HL-60 (cell line): ENCODE data around the gene VWA5A.

Experiments used
- DNase-seq, 2 experiments: peaks; one replicate each; pipeline ENCODE4 v3.0.0-alpha.2; 2010 to 2020; ENCODE audit warnings: low read depth in 1 of 2, low spot score in 1 of 2
- H3K27ac ChIP-seq: fragments of 250-450 bp; sonication (Bioruptor Pico); replicated peaks from 2 replicates; pipeline ENCODE4 v1.5.1; 2020; ENCODE audit warnings: mild to moderate bottlenecking, moderate library complexity
- H3K27me3 ChIP-seq: fragments of 250-450 bp; sonication (Bioruptor Pico); 2 replicates; pipeline ENCODE4 v1.5.1; 2021; ENCODE audit warnings: mild to moderate bottlenecking, moderate library complexity; ENCODE audit not compliant: insufficient read depth, poor library complexity, severe bottlenecking
- H3K4me3 ChIP-seq: replicated peaks from 2 replicates; pipeline ENCODE4 v1.5.1; 2011; ENCODE audit warnings: mild to moderate bottlenecking, control low read depth, low read length; ENCODE audit not compliant: insufficient read depth
- CTCF ChIP-seq: IDR thresholded peaks from one replicate; pipeline ENCODE4 v1.5.1; 2011; ENCODE audit warnings: low read length, control low read depth, inconsistent platforms; ENCODE audit not compliant: insufficient read depth
- GABPA ChIP-seq: IDR thresholded peaks from 2 replicates; pipeline ENCODE4 v1.6.1; 2012; ENCODE audit warnings: low read depth
- POLR2AphosphoS5 ChIP-seq: IDR thresholded peaks from 2 replicates; pipeline ENCODE4 v1.6.1; 2012; ENCODE audit warnings: low read depth
- SPI1 ChIP-seq: IDR thresholded peaks from 2 replicates; pipeline ENCODE4 v1.6.1; 2012; ENCODE audit warnings: low read depth, mild to moderate bottlenecking, borderline replicate concordance
- TF ChIP-seq, protein P1 (sequence below): IDR thresholded peaks from 2 replicates; pipeline ENCODE4 v1.6.1; 2012; ENCODE audit warnings: low read depth; ENCODE audit not compliant: insufficient replicate concordance

The VWA5A gene

GRCh38 chr11:124074554-124074953 is 40.7 kb upstream of the VWA5A start:
- H3K27me3 ChIP-seq, result no peaks in the 10 kb centered on the region
- H3K27ac ChIP-seq, result no peak overlapping the region
- H3K4me3 ChIP-seq, result no peak overlapping the region
- DNase-seq, result no peak
- no peak for TF ChIP-seq POLR2AphosphoS5
- no peak for TF ChIP-seq GABPA
- TF ChIP-seq, protein P1, sequence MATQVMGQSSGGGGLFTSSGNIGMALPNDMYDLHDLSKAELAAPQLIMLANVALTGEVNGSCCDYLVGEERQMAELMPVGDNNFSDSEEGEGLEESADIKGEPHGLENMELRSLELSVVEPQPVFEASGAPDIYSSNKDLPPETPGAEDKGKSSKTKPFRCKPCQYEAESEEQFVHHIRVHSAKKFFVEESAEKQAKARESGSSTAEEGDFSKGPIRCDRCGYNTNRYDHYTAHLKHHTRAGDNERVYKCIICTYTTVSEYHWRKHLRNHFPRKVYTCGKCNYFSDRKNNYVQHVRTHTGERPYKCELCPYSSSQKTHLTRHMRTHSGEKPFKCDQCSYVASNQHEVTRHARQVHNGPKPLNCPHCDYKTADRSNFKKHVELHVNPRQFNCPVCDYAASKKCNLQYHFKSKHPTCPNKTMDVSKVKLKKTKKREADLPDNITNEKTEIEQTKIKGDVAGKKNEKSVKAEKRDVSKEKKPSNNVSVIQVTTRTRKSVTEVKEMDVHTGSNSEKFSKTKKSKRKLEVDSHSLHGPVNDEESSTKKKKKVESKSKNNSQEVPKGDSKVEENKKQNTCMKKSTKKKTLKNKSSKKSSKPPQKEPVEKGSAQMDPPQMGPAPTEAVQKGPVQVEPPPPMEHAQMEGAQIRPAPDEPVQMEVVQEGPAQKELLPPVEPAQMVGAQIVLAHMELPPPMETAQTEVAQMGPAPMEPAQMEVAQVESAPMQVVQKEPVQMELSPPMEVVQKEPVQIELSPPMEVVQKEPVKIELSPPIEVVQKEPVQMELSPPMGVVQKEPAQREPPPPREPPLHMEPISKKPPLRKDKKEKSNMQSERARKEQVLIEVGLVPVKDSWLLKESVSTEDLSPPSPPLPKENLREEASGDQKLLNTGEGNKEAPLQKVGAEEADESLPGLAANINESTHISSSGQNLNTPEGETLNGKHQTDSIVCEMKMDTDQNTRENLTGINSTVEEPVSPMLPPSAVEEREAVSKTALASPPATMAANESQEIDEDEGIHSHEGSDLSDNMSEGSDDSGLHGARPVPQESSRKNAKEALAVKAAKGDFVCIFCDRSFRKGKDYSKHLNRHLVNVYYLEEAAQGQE, result no peak
- no peak for TF ChIP-seq SPI1
- no peak for TF ChIP-seq CTCF

GRCh38 chr11:124075492-124075840 is 39.8 kb upstream of the VWA5A start:
- no peak for DNase-seq
- Histone ChIP-seq H3K4me3 (no peak overlapping the region), H3K27ac (no peak overlapping the region), H3K27me3 (no peaks in the 10 kb centered on the region)
- TF ChIP-seq, protein P1, result no peak
- TF ChIP-seq GABPA, result no peak

GRCh38 chr11:124075841-124076651 is 39.2 kb upstream of the VWA5A start:
- DNase-seq, result no peak
- peak overlapping the region; percentile 37 for H3K4me3 ChIP-seq
- H3K27ac ChIP-seq, result no peak overlapping the region
- TF ChIP-seq CTCF (no peak), POLR2AphosphoS5 (no peak), GABPA (no peak), SPI1 (no peak)
- TF ChIP-seq, protein P1, result no peak
- H3K27me3 ChIP-seq, result no peaks in the 10 kb centered on the region
